ENCODE results near the gene GRIK3.

DNA sequence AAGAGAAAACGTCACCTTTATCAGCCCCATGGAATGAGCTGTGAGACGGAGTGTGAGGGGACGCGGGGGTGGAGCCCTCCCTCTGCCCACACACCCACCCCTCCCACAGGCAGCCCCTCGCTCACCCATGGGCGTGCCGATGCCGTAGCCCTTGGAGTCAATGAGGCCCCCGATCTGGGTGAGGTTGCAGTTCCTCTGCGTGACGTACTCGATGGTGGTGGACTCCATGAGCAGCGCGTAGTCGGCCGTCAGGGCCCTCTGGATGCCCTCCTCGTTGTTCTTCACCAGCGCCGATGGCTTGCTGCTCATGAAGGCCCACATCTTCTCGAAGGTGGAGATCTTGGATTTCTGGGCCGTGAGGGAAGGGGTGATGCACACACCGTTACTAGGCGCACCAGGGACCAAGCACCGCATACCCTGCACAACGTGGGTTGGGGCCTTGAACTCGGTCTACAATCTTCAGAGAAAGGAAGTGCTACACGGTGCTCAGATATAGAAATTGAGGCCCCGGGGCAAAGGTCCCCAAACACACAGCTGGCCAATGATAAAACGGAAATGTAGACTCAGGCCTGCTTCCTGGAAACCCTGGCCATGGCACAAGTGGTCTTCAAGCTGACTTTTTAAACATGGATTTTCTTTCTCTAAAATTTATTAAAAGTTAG lies 228.2 kb downstream of the GRIK3 start:
- TF ChIP-seq POLR2AphosphoS5 (IDR thresholded peaks at IDR 0.05; ENCODE audit: low read depth, low read length) (no peak), BACH1 (IDR thresholded peaks at IDR 0.05; ENCODE audit: low read length) (no peak), KDM1A (IDR thresholded peaks at IDR 0.05; ENCODE audit: borderline replicate concordance, low read length) (no peak), POLR2A (IDR thresholded peaks at IDR 0.05; ENCODE audit: control extremely low read depth in 1 of 2, low read depth in 2 of 2, low read length in 2 of 2) (no peak), EZH2 (IDR thresholded peaks at IDR 0.05; ENCODE audit: low read depth, low read length, severe bottlenecking) (no peak), SP4 (IDR thresholded peaks at IDR 0.05; ENCODE audit: low read length) (no peak), MAX (IDR thresholded peaks at IDR 0.05) (no peak), CREB1 (IDR thresholded peaks at IDR 0.05) (no peak), TAF1 (IDR thresholded peaks at IDR 0.05; ENCODE audit: low read depth, low read length) (no peak), SP1 (IDR thresholded peaks at IDR 0.05; ENCODE audit: low read depth, low read length) (no peak)
- TF ChIP-seq, protein P1, sequence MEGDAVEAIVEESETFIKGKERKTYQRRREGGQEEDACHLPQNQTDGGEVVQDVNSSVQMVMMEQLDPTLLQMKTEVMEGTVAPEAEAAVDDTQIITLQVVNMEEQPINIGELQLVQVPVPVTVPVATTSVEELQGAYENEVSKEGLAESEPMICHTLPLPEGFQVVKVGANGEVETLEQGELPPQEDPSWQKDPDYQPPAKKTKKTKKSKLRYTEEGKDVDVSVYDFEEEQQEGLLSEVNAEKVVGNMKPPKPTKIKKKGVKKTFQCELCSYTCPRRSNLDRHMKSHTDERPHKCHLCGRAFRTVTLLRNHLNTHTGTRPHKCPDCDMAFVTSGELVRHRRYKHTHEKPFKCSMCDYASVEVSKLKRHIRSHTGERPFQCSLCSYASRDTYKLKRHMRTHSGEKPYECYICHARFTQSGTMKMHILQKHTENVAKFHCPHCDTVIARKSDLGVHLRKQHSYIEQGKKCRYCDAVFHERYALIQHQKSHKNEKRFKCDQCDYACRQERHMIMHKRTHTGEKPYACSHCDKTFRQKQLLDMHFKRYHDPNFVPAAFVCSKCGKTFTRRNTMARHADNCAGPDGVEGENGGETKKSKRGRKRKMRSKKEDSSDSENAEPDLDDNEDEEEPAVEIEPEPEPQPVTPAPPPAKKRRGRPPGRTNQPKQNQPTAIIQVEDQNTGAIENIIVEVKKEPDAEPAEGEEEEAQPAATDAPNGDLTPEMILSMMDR (IDR thresholded peaks at IDR 0.05; ENCODE audit: control extremely low read depth in 1 of 3, insufficient read depth in 1 of 3, low read depth in 1 of 3, low read length in 3 of 3) = no peak
